ENCODE measurements around the gene BPIFB6. TPM values are rescaled to one million over a fixed set of nuclear protein-coding genes. Genes with fewer than 3 reads are reported as not detected.

Gene BPIFB6
- total RNA-seq, 1 experiment from 2014 or later: not detected

DNA sequence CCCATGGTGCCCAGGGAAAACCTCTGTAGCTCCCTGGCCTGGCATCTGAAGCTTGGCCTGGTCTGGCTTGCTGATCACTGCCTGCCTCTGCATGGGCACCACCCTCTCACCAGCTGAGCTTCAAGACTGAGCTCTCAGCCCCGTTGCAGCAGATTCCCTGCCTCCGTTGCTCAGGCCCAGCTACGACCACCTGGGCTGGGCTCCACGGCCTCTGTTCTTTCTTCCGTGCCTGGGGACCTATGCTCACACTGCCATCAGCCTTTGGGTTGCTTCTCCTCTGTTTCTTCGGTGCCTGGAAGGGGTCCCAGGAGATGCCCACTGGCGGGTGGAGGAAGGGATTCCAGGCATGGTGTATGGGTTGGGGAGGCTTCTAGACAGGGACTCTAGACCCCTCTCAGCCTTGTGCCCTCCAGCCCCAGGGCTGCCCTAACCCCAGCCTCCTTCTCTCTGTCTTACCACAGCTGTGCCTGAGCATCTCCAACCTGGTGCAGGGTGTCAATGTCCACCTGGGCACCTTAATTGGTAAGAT, 14.8 kb upstream of the BPIFB6 start:
- H3K4me1 ChIP-seq (ENCODE audit: insufficient read depth, low read length, poor library complexity, severe bottlenecking): no peaks in the 10 kb centered on the region
- ChIA-PET CTCF (no interaction called here), POLR2A (ENCODE audit: low non-redundant PET) (no interaction called here)
- intact Hi-C loops (cut with micrococcal nuclease; ENCODE audit: unreplicated experiment): no loop called here
- H3K36me3 ChIP-seq (ENCODE audit: insufficient read depth, low read length, poor library complexity, severe bottlenecking): no peaks in the 10 kb centered on the region
- H3K27ac ChIP-seq (ENCODE audit: low read depth, low read length, poor library complexity, severe bottlenecking): no peak overlapping the region
- BruUV-seq (replicated peaks): no TSS peak
- DNase-seq (ENCODE audit: low spot score): no peak
- no peaks in the 10 kb centered on the region for H3K9me3 ChIP-seq (ENCODE audit: low read depth, low read length, poor library complexity, severe bottlenecking)
- no peak overlapping the region for H3K4me3 ChIP-seq (ENCODE audit: low read depth, low read length, poor library complexity, severe bottlenecking)
- H3K27me3 ChIP-seq (replicated peaks; ENCODE audit: insufficient read depth, low read depth, low read length, poor library complexity): peaks cover 50% of the 10 kb centered on the region
- TF ChIP-seq EZH2 (IDR thresholded peaks at IDR 0.05; ENCODE audit: borderline replicate concordance, low read depth, low read length, poor library complexity, severe bottlenecking): no peak
- TF ChIP-seq, protein P1, sequence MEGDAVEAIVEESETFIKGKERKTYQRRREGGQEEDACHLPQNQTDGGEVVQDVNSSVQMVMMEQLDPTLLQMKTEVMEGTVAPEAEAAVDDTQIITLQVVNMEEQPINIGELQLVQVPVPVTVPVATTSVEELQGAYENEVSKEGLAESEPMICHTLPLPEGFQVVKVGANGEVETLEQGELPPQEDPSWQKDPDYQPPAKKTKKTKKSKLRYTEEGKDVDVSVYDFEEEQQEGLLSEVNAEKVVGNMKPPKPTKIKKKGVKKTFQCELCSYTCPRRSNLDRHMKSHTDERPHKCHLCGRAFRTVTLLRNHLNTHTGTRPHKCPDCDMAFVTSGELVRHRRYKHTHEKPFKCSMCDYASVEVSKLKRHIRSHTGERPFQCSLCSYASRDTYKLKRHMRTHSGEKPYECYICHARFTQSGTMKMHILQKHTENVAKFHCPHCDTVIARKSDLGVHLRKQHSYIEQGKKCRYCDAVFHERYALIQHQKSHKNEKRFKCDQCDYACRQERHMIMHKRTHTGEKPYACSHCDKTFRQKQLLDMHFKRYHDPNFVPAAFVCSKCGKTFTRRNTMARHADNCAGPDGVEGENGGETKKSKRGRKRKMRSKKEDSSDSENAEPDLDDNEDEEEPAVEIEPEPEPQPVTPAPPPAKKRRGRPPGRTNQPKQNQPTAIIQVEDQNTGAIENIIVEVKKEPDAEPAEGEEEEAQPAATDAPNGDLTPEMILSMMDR (conservative IDR thresholded peaks at IDR 0.05; ENCODE audit: low read depth, low read length): no peak

DNA sequence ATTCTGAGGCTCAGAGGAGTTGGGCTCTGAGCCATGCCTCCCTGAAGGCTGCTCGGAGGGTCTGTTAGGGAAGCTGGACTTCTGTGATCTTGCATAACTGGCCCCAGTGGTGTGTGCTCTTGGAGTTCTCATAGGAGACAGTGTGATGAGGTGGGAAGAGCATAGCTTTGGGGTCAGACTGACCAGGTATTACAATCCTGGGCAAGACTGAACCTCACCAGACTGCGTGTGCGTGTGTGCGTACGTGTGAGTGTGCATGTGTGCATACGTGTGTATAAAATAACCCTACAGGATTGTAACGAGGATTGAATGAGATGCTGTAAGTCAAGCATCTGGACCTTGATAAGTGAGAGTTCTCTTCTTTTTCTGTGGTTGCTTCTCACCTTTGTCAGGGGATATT, 13.9 kb upstream of the BPIFB6 start:
- BruUV-seq (replicated peaks): no TSS peak
- no peak for TF ChIP-seq EZH2 (IDR thresholded peaks at IDR 0.05; ENCODE audit: borderline replicate concordance, low read depth, low read length, poor library complexity, severe bottlenecking)
- TF ChIP-seq, protein P1 (conservative IDR thresholded peaks at IDR 0.05; ENCODE audit: low read depth, low read length): no peak
- peaks cover 42% of the 10 kb centered on the region for H3K27me3 ChIP-seq (replicated peaks; ENCODE audit: insufficient read depth, low read depth, low read length, poor library complexity)
- DNase-seq (ENCODE audit: low spot score): no peak
- H3K27ac ChIP-seq (ENCODE audit: low read depth, low read length, poor library complexity, severe bottlenecking): no peak overlapping the region
- POLR2A ChIA-PET (ENCODE audit: low non-redundant PET): no interaction called here
- no peaks in the 10 kb centered on the region for H3K4me1 ChIP-seq (ENCODE audit: insufficient read depth, low read length, poor library complexity, severe bottlenecking)
- no peaks in the 10 kb centered on the region for H3K9me3 ChIP-seq (ENCODE audit: low read depth, low read length, poor library complexity, severe bottlenecking)
- no peak overlapping the region for H3K4me3 ChIP-seq (ENCODE audit: low read depth, low read length, poor library complexity, severe bottlenecking)
- intact Hi-C loops (cut with micrococcal nuclease; ENCODE audit: unreplicated experiment): no loop called here
- H3K36me3 ChIP-seq (ENCODE audit: insufficient read depth, low read length, poor library complexity, severe bottlenecking): no peaks in the 10 kb centered on the region
- CTCF ChIA-PET: no interaction called here

DNA sequence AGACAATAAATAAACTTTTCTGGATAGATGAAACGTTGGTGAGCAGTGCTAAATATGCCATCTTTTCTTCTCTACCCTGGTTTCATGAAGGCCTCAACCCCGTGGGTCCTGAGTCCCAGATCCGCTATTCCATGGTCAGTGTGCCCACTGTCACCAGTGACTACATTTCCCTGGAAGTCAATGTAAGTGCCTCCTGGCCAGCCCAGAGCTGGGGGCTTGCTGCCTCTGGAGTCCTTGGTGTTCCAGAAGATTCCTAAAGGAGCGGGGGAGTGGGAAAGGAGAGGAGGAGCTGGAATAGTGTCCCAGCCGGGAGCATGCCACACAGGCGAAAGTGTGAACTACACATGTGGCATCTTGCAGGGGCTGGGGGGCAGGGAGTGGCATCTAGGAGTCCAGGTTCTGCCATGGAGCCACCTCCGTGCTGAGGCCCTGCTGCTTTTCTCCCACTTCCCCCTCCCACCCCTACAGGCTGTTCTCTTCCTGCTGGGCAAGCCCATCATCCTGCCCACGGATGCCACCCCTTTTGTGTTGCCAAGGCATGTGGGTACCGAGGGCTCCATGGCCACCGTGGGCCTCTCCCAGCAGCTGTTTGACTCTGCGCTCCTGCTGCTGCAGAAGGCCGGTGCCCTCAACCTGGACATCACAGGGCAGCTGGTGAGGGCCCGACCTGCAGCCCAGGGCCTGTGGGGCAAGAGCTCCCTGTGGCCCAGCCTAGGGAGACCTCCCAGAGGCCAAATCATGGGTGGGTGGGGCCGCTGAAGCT, 13.1 kb upstream of the BPIFB6 start:
- intact Hi-C loops (cut with micrococcal nuclease; ENCODE audit: unreplicated experiment): no loop called here
- no peaks in the 10 kb centered on the region for H3K4me1 ChIP-seq (ENCODE audit: insufficient read depth, low read length, poor library complexity, severe bottlenecking)
- H3K9me3 ChIP-seq (ENCODE audit: low read depth, low read length, poor library complexity, severe bottlenecking): no peaks in the 10 kb centered on the region
- DNase-seq (ENCODE audit: low spot score): no peak
- CTCF ChIA-PET: no interaction called here
- H3K4me3 ChIP-seq (ENCODE audit: low read depth, low read length, poor library complexity, severe bottlenecking): no peak overlapping the region
- no peak overlapping the region for H3K27ac ChIP-seq (ENCODE audit: low read depth, low read length, poor library complexity, severe bottlenecking)
- no peaks in the 10 kb centered on the region for H3K36me3 ChIP-seq (ENCODE audit: insufficient read depth, low read length, poor library complexity, severe bottlenecking)
- POLR2A ChIA-PET (ENCODE audit: low non-redundant PET): no interaction called here
- BruUV-seq (replicated peaks): no TSS peak
- peaks cover 36% of the 10 kb centered on the region for H3K27me3 ChIP-seq (replicated peaks; ENCODE audit: insufficient read depth, low read depth, low read length, poor library complexity)
- TF ChIP-seq, protein P1 (conservative IDR thresholded peaks at IDR 0.05; ENCODE audit: low read depth, low read length): no peak
- no peak for TF ChIP-seq EZH2 (IDR thresholded peaks at IDR 0.05; ENCODE audit: borderline replicate concordance, low read depth, low read length, poor library complexity, severe bottlenecking)
